Inflammatory macrophage (primary cell): ENCODE data around the gene ERC2.
A peak's percentile ranks its signal among the peaks of the same experiment; 100 is the strongest.

ENCODE experiments used
- DNase-seq, 2 donors: peaks; one replicate each; pipeline ENCODE4 v3.0.0-alpha.2; 2020 to 2022

The ERC2 gene

GRCh38 chr3:55658690-55659562 is 809.3 kb downstream of the ERC2 start:
- DNase-seq = no peak

GRCh38 chr3:55658270-55658669 is 810.0 kb downstream of the ERC2 start:
- no peak for DNase-seq

GRCh38 chr3:55655544-55655943 is 812.7 kb downstream of the ERC2 start:
- no peak for DNase-seq

- DNase-seq = no peak
Measured at GRCh38 chr3:55654123-55654760, 814.0 kb downstream of the ERC2 start.

- DNase-seq = no peak
Measured at GRCh38 chr3:55651011-55651410, 817.3 kb downstream of the ERC2 start.

- no peak for DNase-seq
Measured at GRCh38 chr3:55650011-55650410, 818.3 kb downstream of the ERC2 start.

GRCh38 chr3:55649554-55649953 is 818.7 kb downstream of the ERC2 start:
- DNase-seq = no peak

GRCh38 chr3:55648591-55649318 is 819.5 kb downstream of the ERC2 start:
- no peak for DNase-seq

GRCh38 chr3:55647670-55648069 is 820.6 kb downstream of the ERC2 start:
- DNase-seq = no peak

- DNase-seq = no peak
Measured at GRCh38 chr3:55647063-55647462, 821.2 kb downstream of the ERC2 start.

GRCh38 chr3:55646121-55646520 is 822.1 kb downstream of the ERC2 start:
- no peak for DNase-seq

GRCh38 chr3:55645422-55645821 is 822.8 kb downstream of the ERC2 start:
- DNase-seq = no peak

GRCh38 chr3:55643283-55643682 is 825.0 kb downstream of the ERC2 start:
- DNase-seq = no peak

- DNase-seq = no peak
Measured at GRCh38 chr3:55641964-55642363, 826.3 kb downstream of the ERC2 start.

- peak; percentile 36 to 41 for DNase-seq
Measured at GRCh38 chr3:55639896-55640765, 828.1 kb downstream of the ERC2 start.

GRCh38 chr3:55639143-55639542 is 829.1 kb downstream of the ERC2 start:
- DNase-seq = no peak

- DNase-seq = no peak
Measured at GRCh38 chr3:55637906-55638638, 830.2 kb downstream of the ERC2 start.

- no peak for DNase-seq
Measured at GRCh38 chr3:55636300-55637195, 831.7 kb downstream of the ERC2 start.

GRCh38 chr3:55634345-55634744 is 833.9 kb downstream of the ERC2 start:
- DNase-seq = no peak

GRCh38 chr3:55633333-55633732 is 834.9 kb downstream of the ERC2 start:
- no peak for DNase-seq
